ENCODE measurements around the gene PEX14.
"Not testable (repeated sequence)": the region's sequence is repeated elsewhere in the genome, so short reads cannot be mapped to it uniquely, and the experiment has no call there.

Gene PEX14

DNA sequence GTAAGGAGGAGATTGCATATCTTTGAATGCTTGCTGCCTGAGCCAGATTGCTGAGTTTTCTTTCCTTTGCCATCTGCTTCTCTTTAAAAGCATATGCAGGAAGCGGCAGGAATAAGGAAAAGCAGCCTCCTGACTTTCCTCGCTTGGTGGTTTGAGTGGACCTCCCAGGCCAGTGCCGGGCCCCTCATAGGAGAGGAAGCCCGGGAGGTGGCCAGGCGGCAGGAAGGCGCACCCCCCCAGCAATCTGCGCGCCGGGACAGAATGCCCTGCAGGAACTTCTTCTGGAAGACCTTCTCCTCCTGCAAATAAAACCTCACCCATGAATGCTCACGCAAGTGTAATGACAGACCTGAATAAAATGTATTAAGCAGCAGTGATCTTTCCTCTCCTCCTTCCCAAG, 23.5 kb upstream of the PEX14 start:
- H3K9me3 ChIP-seq: no peaks in the 10 kb centered on the region
- H3K27me3 ChIP-seq: peaks cover 22% of the 10 kb centered on the region
- no peak overlapping the region for H3K4me3 ChIP-seq (ENCODE audit: low read depth in 1 of 2, low read length in 1 of 2)
- TF ChIP-seq, protein P1, sequence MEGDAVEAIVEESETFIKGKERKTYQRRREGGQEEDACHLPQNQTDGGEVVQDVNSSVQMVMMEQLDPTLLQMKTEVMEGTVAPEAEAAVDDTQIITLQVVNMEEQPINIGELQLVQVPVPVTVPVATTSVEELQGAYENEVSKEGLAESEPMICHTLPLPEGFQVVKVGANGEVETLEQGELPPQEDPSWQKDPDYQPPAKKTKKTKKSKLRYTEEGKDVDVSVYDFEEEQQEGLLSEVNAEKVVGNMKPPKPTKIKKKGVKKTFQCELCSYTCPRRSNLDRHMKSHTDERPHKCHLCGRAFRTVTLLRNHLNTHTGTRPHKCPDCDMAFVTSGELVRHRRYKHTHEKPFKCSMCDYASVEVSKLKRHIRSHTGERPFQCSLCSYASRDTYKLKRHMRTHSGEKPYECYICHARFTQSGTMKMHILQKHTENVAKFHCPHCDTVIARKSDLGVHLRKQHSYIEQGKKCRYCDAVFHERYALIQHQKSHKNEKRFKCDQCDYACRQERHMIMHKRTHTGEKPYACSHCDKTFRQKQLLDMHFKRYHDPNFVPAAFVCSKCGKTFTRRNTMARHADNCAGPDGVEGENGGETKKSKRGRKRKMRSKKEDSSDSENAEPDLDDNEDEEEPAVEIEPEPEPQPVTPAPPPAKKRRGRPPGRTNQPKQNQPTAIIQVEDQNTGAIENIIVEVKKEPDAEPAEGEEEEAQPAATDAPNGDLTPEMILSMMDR (IDR thresholded peaks at IDR 0.05): no peak
- H3K27ac ChIP-seq: no peak overlapping the region
- no peaks in the 10 kb centered on the region for H3K36me3 ChIP-seq
- no peaks in the 10 kb centered on the region for H3K4me1 ChIP-seq (ENCODE audit: control insufficient read depth in 1 of 2, insufficient read depth in 1 of 2, low read depth in 1 of 2, low read length in 1 of 2)

DNA sequence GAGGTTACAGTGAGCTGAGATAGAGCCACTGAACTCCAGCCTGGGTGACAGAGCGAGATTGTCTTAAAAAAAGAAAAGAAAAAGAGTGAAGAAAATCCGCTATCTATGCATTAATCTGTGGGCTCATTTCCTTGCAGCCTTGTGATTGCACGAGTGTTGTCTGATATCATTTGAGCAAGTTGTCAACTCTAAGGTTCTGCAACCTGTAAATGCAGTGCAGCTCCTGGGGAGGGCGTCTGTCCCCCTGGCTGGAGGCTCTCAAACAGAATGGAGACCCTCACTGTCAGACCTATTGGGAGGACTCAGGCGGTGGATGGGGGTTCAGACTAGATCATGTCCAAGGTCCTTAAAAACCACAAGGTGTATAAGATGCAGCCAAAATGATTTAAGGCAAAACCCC, 18.7 kb upstream of the PEX14 start:
- no peaks in the 10 kb centered on the region for H3K9me3 ChIP-seq
- H3K36me3 ChIP-seq: no peaks in the 10 kb centered on the region
- no peak overlapping the region for H3K4me3 ChIP-seq (ENCODE audit: low read depth in 1 of 2, low read length in 1 of 2)
- TF ChIP-seq, protein P1 (IDR thresholded peaks at IDR 0.05): no peak
- H3K4me1 ChIP-seq (ENCODE audit: control insufficient read depth in 1 of 2, insufficient read depth in 1 of 2, low read depth in 1 of 2, low read length in 1 of 2): no peaks in the 10 kb centered on the region
- H3K27me3 ChIP-seq: peaks cover 11% of the 10 kb centered on the region
- H3K27ac ChIP-seq: no peak overlapping the region

DNA sequence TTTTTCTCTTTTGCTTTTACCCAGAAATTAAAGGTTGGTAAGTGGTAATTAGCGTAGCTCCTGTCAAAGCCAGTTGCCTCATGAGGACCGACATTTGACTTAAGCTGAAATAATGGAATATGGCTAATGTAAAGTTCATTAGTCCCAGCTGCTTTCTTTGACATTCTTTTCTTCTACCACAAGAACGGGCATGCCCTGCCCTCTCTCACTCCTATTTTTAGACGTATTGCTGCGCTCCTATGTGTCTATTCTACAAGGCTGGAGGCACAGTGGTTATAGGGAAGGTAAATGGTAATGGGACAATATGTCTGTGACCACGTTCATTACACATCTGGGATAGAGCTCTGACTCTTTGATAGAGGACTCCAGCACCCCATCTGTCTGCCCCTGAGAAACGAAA, 18.1 kb upstream of the PEX14 start:
- Histone ChIP-seq H3K4me3 (ENCODE audit: low read depth in 1 of 2, low read length in 1 of 2) (no peak overlapping the region), H3K9me3 (no peaks in the 10 kb centered on the region), H3K27me3 (peaks cover 5% of the 10 kb centered on the region), H3K4me1 (ENCODE audit: control insufficient read depth in 1 of 2, insufficient read depth in 1 of 2, low read depth in 1 of 2, low read length in 1 of 2) (no peaks in the 10 kb centered on the region), H3K27ac (no peak overlapping the region), H3K36me3 (peaks cover 6% of the 10 kb centered on the region)
- TF ChIP-seq, protein P1 (IDR thresholded peaks at IDR 0.05): no peak

DNA sequence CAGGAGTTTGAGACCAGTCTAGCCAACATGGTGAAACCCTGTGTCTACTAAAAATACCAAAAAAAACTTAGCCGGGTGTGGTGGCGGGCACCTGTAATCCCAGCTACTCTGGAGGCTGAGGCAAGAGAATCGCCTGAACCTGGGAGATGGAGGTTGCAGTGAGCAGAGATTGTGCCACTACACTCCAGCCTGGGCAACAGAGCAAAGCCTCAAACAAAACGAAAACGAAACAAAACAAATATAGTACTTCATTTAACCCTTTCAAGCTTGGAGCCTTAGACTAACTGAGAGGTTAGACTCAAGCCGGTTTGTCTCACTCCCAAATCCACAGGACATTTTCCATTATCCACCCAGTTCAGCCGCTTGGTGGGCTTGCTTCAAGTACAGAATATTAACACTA, 17.3 kb upstream of the PEX14 start:
- not testable (repeated sequence) for H3K4me3 ChIP-seq (ENCODE audit: low read depth in 1 of 2, low read length in 1 of 2); H3K4me1 ChIP-seq (ENCODE audit: control insufficient read depth in 1 of 2, insufficient read depth in 1 of 2, low read depth in 1 of 2, low read length in 1 of 2); H3K27me3 ChIP-seq; H3K27ac ChIP-seq; H3K9me3 ChIP-seq
- H3K36me3 ChIP-seq: peaks cover 14% of the 10 kb centered on the region

DNA sequence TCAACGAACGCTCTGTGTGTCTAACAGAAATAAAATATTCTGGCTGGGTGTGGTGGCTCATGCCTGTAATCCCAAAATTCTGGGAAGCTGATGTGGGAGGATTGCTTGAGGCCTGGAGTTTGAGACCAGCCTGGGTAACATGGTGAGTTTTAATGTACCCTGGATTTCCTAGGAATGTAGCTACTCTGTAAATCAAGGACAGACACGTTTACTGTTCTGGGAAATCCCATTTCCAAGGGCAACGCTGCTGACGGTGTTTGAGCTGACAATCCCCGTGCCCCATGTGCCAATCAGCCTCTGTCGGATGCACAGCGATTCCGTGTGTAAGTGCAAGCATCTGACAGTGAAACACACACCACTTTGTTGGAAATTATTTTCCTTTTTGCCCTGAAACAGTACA, 16.9 kb upstream of the PEX14 start:
- H3K27ac ChIP-seq: no peak overlapping the region
- H3K9me3 ChIP-seq: no peaks in the 10 kb centered on the region
- H3K4me1 ChIP-seq (ENCODE audit: control insufficient read depth in 1 of 2, insufficient read depth in 1 of 2, low read depth in 1 of 2, low read length in 1 of 2): no peaks in the 10 kb centered on the region
- no peaks in the 10 kb centered on the region for H3K27me3 ChIP-seq
- no peak overlapping the region for H3K4me3 ChIP-seq (ENCODE audit: low read depth in 1 of 2, low read length in 1 of 2)
- peaks cover 18% of the 10 kb centered on the region for H3K36me3 ChIP-seq
- TF ChIP-seq, protein P1 (IDR thresholded peaks at IDR 0.05): no peak

DNA sequence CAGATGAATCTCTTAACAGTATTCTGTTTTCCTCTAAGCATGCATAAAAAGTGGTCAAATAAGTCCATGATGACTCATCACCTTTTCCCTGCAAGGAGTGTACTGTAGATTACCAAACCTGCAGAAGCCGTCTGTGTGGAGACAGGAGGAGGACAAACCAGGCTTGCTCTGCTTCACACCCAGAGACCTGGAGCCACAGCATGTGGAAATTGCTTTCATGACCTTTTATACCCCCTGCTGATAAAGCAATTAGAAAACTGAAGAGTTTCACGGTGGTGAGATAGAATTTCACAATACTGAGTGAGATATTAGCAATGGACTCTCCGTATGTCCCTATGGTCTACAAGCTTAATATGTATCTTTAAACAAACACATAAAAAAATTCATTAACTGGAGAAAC, 15.6 kb upstream of the PEX14 start:
- Histone ChIP-seq H3K4me3 (ENCODE audit: low read depth in 1 of 2, low read length in 1 of 2) (no peak overlapping the region), H3K27ac (no peak overlapping the region)
- TF ChIP-seq, protein P1 (IDR thresholded peaks at IDR 0.05): no peak

More for the DNA sequence above, 15.6 kb upstream of the PEX14 start:
- no peaks in the 10 kb centered on the region for H3K4me1 ChIP-seq (ENCODE audit: control insufficient read depth in 1 of 2, insufficient read depth in 1 of 2, low read depth in 1 of 2, low read length in 1 of 2)
- peaks cover 27% of the 10 kb centered on the region for H3K36me3 ChIP-seq
- H3K27me3 ChIP-seq: no peaks in the 10 kb centered on the region
- H3K9me3 ChIP-seq: no peaks in the 10 kb centered on the region
